HG02938 (cell line): ENCODE measurements around the gene UNC5B.

Experiments used
- ATAC-seq: cut with Tn5 transposase; IDR thresholded peaks from one replicate; pipeline ENCODE4 v1.9.1; 2021; ENCODE audit warnings: mild to moderate bottlenecking, moderate library complexity; ENCODE audit not compliant: unreplicated experiment

The UNC5B gene

DNA sequence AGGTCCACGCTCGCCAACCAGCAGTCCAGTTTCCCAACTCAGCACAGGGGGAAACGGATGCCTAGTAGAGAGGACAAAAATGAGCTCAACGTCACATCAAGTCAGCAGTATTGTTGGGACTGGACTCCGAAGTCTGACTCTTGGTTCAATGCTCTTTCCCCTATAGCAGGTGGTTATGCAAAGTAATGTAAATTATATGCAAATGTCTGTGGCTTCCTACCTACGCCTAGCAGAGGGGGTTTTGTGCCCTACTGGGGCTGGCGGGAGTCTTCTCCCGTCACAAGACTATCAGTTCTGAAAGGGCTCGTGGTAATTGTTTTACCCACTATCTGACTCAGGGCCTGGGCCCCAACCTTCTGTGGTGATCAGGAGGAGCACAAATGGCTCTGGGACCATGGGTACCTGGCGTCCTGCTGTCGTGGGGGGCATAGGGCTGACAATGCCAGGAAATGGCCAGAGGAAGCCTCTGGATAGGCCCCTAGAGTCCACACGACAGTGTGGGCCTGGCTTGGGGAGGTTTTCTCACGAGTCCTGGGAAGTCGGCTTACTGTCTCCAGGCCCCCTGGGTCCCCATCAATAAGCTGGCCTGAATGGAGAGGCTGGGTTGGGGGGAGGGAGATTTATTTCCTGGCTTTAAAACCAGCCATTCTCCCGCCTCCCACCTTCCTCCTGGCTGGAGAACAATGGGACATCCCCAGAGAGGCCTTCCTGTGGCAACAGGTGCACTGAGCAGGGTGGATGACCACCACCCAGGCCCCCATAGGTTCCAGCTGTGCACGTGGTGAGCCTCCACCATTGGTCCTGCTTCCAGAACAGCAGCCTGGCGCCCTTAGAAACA is 41.8 kb downstream of the UNC5B start:
- ATAC-seq = no peak

DNA sequence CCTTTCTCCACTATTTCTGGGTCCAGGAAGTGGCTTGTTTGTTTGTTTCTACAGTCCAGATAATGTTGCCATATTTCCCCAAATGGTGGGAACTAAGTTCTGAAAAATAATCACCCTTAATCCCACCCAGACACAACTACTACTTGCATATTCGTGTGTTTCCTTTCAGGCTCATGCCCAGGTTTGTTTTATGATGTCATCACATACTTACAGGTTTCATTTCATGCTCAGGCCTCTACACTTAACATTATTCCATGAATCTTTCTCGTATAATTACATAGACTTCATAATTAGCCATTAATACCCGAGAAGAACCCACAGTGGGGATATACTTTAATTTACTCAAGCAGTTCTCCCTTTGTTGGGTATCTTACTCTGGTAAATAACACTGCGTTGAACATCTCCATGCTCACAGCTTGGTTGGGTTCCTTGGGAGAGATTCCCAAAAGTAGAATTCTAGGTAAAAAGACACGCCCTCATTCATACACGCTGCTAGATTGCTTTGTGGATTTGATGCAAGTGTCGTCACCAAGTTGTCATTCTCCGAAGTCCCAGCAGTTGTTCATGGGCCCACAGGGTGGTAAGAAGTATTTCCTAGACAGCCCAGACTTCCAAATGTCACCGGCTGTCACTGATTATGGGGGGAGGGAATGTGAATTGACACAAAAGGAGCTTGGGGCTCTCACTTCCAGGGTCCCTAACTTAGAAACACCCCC is 42.6 kb downstream of the UNC5B start:
- ATAC-seq = no peak

DNA sequence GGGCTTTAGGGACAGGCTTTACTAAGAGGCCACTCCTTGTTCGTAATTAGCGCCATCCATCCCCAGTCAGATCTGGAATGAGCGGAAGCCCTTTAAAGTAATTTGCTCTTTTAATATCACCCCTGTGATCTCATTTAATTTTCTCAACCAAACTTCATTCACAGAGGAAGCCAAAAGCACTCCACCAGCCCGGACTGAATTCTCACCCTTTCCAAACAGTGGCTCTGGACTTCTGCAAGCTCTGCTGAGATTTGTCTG is 43.1 kb downstream of the UNC5B start:
- ATAC-seq = no peak

DNA sequence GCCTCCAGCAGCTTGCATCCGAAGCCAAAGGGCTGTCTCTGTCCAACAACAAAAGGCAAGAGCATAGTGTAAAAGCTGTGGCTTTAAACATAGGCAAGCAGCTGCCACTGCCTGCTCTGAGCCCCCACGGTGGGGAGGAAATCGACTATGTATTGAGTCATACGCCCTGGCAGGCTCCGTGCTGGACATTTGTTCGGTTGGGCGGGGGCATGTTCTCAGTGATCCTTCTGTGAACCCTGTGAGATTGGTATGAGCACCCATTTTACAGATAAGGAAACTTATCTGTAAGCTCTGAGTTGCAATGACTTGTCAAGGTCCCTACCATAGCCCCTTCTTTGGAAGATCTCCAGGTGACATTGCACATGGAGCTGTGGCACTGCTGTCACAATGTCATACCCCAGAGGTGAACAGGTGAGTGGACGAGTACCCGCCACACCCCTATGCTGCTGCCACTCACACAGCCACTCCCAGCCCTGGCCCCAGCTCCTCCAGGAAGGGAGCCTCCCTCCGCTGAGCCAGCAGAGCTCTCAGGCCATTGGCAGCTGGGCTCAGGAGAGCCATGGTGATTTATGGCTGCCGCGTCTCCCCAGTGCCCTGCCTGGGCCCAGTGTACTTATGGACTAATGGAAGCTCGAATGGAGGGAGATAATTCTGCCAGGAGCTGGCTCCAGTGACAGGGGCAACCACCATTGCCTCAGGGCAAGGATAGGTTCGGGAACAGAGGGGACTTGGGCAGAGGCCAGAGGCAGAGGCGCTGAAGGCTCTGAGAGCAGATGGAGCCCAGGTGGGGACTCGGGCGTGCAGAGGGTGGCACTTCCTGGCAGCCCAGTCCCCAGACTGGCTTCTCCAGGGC is 43.7 kb downstream of the UNC5B start:
- ATAC-seq = no peak

DNA sequence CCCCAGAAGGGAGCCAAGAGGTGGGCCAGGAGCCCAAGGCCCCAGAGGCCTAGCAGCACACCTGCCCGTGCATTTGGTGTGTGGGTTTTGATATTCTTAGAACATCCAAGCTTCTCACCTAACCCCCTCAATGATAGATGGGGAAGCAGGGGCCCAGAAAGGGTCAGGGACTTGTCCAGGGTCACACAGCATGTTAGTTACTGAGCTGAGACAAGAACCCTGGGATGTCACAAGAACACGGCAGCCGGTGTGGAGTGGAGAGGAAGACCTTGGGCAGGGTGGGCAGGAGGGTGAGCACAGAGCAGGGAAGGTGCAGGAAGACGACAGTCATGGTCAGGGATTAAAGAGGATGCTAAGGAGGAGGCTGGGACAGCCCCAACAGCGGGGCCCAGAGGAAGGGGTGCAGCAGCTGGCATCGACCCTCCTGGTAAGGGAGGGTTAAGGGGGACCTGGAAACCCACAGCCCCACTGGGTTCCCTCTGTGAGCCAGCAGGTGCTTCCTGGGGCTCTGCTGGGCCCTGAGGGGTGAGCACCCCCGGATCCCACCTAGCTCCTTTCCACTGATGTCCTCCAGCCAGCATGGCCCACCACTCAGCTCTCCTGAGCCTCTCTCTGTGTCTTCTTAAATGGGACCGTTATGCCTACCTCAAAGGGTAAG is 44.4 kb downstream of the UNC5B start:
- ATAC-seq = no peak

DNA sequence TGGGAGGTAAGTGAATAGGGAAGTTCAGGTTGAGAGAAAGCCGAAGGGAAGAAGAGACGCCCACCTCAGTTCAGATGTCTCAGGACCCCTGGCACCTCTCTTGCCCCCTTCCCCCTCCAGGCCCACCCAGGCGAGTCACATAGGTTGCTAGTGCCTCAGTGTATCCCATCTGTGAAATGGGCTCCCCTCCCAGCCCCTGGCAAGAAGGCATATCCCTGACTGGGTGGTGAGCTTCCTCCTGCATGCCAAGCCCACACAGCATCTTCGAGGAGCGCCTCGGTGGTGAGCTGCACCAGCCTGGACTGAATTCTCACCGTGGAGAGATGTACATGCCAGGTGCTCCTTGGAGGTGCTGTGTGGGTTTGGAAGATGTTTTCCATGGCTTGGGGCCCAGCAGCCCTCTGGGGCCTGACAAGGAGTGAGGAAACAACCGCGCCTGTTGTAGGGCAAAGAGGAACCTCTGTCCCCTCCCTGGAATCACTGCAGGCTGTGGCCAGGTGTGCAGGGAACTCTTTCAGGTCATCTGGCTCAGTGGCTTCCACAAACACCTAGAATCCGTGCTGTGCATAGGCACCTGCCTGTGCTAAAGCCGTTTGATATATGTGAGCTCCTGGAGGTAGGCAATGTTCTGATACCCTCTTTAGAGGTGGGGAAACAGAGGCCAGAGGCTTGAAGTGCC is 45.1 kb downstream of the UNC5B start:
- no peak for ATAC-seq

DNA sequence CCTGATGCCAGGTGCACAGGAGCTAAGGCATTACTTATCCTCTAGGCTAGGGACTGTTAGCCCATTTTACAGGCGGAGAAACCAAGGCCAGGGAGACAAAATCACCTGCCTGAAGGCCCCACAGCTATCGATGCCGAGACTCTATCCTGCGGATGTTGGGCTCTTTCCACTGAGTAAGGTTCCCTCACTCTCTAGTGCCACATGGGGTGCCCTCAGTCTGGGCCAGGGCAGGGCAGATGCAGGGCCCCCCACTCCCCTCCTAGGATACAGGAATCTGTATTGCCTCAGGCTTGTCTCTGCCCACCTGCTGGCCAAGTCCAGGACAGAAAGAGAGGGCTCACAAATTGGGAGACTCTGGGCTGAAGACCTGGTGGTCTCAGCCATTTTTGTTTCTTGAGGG is 45.7 kb downstream of the UNC5B start:
- no peak for ATAC-seq

DNA sequence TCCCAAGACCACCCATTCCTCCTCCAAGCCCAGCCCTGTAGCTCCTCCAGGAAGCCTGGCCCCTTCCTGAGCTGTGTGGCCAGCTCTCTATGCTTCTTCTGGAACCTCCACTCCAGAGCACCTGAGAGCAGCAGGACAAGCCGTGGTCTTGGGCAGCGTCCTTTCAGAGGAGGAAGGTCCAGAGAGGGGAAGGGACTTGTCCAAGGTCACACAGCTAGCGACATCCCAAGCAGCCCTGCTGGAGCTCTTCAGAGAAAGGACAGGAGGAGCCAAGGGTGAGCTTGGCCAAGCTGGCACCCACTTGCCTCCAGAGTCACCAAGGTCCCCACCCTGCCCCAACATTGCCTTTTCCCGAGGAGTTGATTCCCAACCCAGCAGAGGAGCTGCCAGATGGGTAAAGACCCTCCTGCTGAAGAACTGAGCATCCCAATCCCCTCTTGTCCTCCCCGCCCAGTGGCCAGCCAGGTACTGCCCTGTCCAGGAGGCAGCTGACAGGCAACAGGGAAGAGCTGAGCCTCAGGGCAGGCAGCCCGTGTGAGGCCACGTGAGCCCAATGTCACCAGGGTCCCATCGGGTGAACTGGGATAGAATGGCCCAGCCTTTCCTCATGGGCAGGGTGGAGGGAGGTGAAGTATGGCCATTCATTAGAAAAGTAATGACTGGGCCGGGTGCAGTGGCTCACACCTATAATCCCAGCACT is 46.2 kb downstream of the UNC5B start:
- no peak for ATAC-seq

DNA sequence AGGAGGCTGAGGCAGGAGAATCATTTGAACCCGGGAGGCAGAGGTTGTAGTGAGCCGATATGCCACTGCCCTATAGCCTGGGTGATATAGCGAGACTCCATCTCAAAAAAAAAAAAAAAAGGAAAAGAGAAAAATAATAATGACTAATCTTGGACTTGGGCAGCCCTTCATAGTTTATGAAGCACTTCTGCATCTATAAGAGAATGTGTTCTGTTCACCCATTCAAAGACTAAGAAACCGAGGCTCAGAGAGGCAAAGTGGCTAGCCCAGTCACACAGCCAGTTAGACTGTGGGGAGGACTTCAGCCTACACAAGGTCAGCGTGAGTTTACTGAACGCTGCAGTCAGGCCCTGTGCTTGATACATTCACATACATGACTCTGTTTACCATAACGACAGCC is 46.9 kb downstream of the UNC5B start:
- ATAC-seq = no peak

DNA sequence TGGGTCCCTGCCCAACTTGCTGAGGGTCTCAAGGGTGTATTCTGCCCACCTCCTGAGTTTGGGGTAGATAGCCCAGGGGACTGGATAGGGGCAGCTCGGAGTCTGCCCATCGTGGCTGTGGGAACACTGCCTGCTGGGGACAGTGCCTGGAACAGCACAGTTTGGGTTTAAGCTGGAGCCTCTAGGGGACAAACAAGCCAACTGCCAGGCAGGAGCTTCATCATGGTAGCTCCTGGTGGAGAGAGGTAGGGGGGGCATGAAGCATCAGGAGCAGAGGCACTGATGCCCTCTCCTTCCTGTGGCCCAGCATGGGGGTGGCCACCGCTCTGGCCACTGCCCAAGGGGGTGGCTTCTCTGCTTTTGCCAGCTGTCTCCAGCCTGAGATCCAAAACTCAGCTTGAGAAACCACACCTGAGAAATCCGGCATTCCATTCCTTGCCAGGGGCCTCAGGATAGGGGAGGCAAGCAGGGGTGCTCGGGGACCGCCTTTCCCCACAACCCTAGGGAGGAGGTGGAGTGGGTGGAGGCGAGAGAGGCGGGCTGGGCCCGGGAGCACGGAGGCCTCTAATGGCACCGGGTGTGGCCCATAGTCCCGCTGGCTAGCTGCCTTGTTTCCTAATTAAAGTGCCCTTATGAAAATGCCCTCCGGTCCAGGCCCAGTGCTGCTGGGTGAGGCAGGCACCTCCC is 47.6 kb downstream of the UNC5B start:
- no peak for ATAC-seq

DNA sequence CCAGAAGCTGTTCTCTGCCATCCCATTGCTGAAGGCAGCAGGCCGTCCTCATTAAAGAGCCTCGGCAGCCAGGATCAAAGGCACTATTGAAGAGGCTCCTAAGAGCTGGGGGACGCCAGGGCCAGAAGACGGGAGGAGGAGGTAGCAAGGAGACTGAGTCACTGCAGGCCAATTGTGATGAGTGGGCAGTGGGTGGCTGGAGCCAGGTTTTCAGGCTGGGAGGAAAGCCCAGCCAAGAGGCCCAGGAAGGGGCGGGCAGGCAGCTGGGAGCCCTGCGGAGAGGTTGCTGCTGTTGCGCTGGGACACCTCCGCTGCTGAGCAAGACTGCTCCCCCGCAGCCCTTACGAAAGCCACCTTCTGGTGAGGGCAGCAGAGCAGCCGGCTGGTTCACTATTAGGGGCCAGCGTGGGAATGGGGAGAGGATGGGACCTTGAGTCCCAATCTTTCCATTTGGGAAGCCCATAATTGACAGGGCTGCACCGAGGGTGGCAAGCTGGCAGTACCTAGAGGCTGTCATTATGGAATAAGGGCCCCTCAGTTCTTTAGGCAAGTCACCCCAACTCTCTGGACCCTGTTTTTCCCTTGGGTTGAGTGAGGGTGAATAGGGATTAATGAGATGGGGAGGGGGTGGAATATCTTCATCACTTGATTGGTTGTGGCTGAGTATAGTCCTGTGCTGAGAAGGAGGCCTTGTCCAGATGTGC is 48.4 kb downstream of the UNC5B start:
- ATAC-seq = no peak

DNA sequence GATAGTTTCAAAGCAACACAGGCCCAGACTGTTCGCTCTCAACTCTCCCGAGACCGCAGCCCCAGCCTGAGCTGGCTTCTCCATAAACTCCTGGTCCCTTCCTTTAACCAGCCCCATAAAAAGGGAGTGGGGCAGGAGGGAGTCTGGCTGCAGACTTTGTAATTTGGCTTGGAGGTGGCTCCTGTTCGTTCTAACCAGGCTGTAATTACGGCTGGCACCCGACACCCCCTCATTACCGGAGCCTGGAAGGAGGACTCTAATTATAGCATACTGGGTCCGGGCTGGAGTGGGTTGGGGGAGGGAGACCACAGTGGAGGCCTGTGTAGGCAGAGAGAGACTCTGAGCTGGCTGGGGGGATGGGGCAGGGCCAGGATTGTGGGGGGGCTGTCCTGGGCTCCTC is 49.7 kb downstream of the UNC5B start:
- no peak for ATAC-seq

DNA sequence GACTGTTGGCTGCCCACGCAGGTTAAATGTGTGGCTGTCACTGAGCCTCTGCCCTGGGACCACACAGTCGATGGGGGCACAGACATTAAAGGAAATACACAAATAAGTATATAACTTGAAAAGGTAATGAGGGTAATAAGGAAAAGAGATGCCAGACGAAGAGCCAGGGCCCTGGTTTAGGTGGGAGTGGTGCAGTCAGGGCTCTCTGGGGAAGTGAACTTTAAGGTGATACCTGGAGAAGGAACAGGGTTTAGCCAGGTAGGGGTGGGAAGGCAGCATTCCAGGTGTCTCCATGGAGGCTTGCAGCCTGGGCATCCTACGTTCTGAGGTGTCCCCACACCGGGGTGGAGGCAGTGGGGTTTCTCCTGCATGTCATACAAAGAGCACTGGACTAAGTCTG is 50.4 kb downstream of the UNC5B start:
- no peak for ATAC-seq

DNA sequence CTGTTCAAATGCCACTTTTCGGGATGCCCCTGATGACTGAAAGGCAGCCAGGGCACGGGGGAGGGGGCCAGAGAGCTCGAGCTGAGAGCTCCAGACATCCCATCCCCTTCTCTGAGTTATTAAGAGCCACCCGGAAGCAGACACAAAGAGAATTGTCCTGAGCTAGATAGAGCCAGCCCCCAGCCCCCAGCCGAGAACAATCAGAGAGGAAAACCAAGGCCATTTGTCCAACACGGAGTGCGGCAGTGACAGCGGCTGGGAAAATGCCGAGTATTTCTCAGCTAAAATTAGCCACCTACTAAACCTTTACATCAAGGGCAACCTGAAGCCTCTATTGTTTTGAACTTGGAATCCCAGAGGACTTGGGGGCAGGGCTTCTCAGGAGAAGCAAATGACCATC is 51.0 kb downstream of the UNC5B start:
- no peak for ATAC-seq

DNA sequence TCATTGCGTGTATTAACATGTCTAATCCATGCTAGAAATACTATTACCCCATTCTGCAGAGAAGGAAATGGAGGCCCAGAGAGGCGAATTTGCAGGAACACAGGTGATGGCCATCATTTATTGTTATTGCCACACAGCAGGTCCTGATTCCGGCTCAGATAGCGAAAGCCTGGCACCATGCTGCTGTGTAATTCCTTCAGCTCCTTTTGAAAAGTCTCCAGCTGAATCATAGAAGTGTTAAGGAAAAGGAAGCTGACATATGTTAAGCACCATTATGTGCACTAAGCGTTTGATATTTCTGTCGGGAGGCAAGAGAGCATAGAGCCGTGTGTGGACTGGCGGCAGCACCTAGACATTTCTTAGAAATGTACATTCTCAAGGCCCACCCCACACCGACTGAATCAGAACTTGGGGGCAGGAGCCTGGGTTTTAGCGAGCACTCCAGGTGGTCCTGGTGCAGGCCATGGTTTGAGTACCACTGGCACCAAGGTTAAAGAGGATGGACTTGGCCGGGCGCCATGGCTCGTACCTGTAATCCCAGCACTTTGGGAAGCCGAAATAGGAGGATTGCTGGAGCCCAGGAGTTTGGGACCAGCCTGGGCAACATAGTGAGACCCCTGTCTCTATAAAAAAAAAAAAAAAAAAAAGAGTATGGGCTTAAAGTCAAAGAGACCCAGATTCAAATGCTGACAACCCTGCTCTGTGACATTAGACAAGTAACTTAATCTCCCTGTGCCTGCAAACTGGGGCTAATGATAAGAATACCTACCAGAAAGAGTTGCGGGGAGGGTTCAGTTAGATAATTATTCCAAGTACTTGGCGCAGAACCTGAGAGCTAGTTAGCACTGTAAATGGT is 52.2 kb downstream of the UNC5B start:
- no peak for ATAC-seq

DNA sequence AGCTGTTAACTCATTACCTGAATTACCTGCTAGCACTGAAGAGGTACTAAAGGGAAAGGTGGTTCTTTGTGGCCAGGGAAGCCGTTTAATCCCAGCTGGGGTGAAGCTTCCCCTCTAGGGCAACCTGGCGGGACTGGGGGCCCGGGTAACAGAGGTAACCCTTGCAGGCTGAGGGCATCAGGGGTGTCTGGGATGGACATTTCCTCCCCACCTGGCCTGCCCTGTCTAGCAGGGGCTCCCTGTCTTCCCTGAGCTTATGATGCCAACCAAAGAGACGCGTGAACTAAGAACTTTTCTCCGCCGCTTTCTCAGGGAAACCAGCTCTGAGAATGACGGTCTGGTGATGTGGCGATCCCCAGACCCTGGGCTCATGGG is 52.8 kb downstream of the UNC5B start:
- no peak for ATAC-seq

DNA sequence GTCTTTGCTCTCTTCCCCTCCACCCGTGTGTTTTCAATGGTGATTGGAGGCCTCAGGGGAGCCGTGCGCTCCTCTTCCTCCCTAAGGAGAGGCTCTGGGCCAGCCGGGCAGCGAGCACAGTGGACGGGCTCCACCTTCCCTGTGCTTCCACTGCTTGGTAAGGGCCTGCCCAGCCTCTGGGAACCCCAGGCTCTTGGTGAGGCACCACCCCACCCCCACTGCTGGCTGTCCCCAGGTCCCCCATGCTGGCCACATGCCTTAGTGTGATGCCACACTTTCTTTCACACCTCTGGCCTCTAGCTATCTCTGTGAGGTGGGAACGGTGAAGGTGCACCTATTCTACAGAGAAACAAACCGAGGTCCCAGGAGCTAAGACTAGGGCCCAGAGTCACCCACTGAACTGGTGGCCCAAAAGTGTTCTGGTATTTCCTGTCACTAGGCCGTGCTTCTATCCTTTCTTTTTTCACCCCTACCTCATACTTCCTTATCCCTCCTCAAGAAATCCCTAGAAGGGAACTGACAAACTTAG is 53.3 kb downstream of the UNC5B start:
- ATAC-seq = no peak
